ENCODE results near the gene CTNND2. TPM values are rescaled to one million over a fixed set of nuclear protein-coding genes. Genes with fewer than 3 reads are reported as not detected.

Gene CTNND2
- total RNA-seq, 4 donors from 2014 or later: 1.3 to 2.5 (median 2.1) TPM

GRCh38 chr5:11455505-11455904 is 448.7 kb downstream of the CTNND2 start:
- H3K27me3 ChIP-seq: no peaks in the 10 kb centered on the region
- no peak overlapping the region for H3K4me3 ChIP-seq
- TF ChIP-seq CTCF (IDR thresholded peaks at IDR 0.05) (no peak), POLR2A (IDR thresholded peaks at IDR 0.05; ENCODE audit: low read depth) (no peak), POLR2AphosphoS5 (IDR thresholded peaks at IDR 0.05) (no peak), EP300 (IDR thresholded peaks at IDR 0.05) (no peak)
- no peak overlapping the region for H3K27ac ChIP-seq (replicated peaks in 1 of 4)
- no peak for DNase-seq (ENCODE audit: extremely low spot score)
- intact Hi-C loops (cut with DNase I): no loop called here
- H3K9me3 ChIP-seq: no peaks in the 10 kb centered on the region
- 88% methylated on average over 2 of the region's 2 CpGs for WGBS
- no peaks in the 10 kb centered on the region for H3K4me1 ChIP-seq
- H3K36me3 ChIP-seq: no peaks in the 10 kb centered on the region

GRCh38 chr5:11452852-11453251 is 451.4 kb downstream of the CTNND2 start:
- H3K36me3 ChIP-seq: no peaks in the 10 kb centered on the region
- DNase-seq (ENCODE audit: extremely low spot score): no peak

GRCh38 chr5:11449966-11450365 is 454.3 kb downstream of the CTNND2 start:
- no peak for TF ChIP-seq CTCF (IDR thresholded peaks at IDR 0.05)
- no peak for TF ChIP-seq POLR2A (IDR thresholded peaks at IDR 0.05; ENCODE audit: low read depth)
- no peak for TF ChIP-seq EP300 (IDR thresholded peaks at IDR 0.05)
- no peak for TF ChIP-seq POLR2AphosphoS5 (IDR thresholded peaks at IDR 0.05)
- peaks cover 0 to 4% (median 0%) of the 10 kb centered on the region in 4 donors for H3K27me3 ChIP-seq
- intact Hi-C loops (cut with DNase I): no loop called here

More at GRCh38 chr5:11452852-11453251, 451.4 kb downstream of the CTNND2 start:
- H3K9me3 ChIP-seq: no peaks in the 10 kb centered on the region
- no peak for TF ChIP-seq EP300 (IDR thresholded peaks at IDR 0.05)
- no peak for TF ChIP-seq CTCF (IDR thresholded peaks at IDR 0.05)
- no peak for TF ChIP-seq POLR2A (IDR thresholded peaks at IDR 0.05; ENCODE audit: low read depth)
- no peak for TF ChIP-seq POLR2AphosphoS5 (IDR thresholded peaks at IDR 0.05)
- no peaks in the 10 kb centered on the region for H3K4me1 ChIP-seq
- no peak overlapping the region for H3K4me3 ChIP-seq
- H3K27ac ChIP-seq (replicated peaks in 1 of 4): no peak overlapping the region
- 92% methylated on average over 2 of the region's 2 CpGs for WGBS
- no peaks in the 10 kb centered on the region for H3K27me3 ChIP-seq
- intact Hi-C loops (cut with DNase I): no loop called here

GRCh38 chr5:11449217-11449616 is 455.0 kb downstream of the CTNND2 start:
- intact Hi-C loops (cut with DNase I): no loop called here

More at GRCh38 chr5:11449966-11450365, 454.3 kb downstream of the CTNND2 start:
- Histone ChIP-seq H3K4me3 (no peak overlapping the region), H3K9me3 (no peaks in the 10 kb centered on the region), H3K27ac (replicated peaks in 1 of 4) (no peak overlapping the region), H3K36me3 (no peaks in the 10 kb centered on the region), H3K4me1 (no peaks in the 10 kb centered on the region)
- DNase-seq (ENCODE audit: extremely low spot score): no peak
- WGBS: 79% methylated on average over 4 of the region's 4 CpGs

More at GRCh38 chr5:11449217-11449616, 455.0 kb downstream of the CTNND2 start:
- Histone ChIP-seq H3K4me1 (no peaks in the 10 kb centered on the region), H3K4me3 (no peak overlapping the region), H3K27me3 (peaks cover 0 to 6% (median 0%) of the 10 kb centered on the region in 4 donors), H3K36me3 (no peaks in the 10 kb centered on the region), H3K27ac (replicated peaks in 1 of 4) (no peak overlapping the region), H3K9me3 (no peaks in the 10 kb centered on the region)
- WGBS: 54% methylated on average over 4 of the region's 4 CpGs
- no peak for TF ChIP-seq POLR2AphosphoS5 (IDR thresholded peaks at IDR 0.05)
- TF ChIP-seq POLR2A (IDR thresholded peaks at IDR 0.05; ENCODE audit: low read depth): no peak
- TF ChIP-seq CTCF (IDR thresholded peaks at IDR 0.05): no peak
- TF ChIP-seq EP300 (IDR thresholded peaks at IDR 0.05): no peak
- DNase-seq (ENCODE audit: extremely low spot score): no peak

All from esophagus muscularis mucosa (tissue), 4 donors.